Right atrium auricular region (tissue), 2 donors: ENCODE data around the gene SELENOH. TPM values are rescaled to one million over a fixed set of nuclear protein-coding genes. Genes with fewer than 3 reads are reported as not detected.
A peak's percentile ranks its signal among the peaks of the same experiment; 100 is the strongest.

Experiments used
- DNase-seq: peaks from one replicate; pipeline ENCODE4 v3.0.0-alpha.2; 2019; ENCODE audit warnings: low spot score
- H3K27ac ChIP-seq, 2 donors: fragments of 200-600 bp; sonication (generic); 1 replicate in 1 of 2; 2 replicates in 1 of 2; pipeline ENCODE4 v1.5.1; 2016 to 2019
- H3K27me3 ChIP-seq, 2 donors: fragments of 200-600 bp; sonication (generic); one replicate each; pipeline versions ENCODE4 v1.5.1 to v1.6.0; 2017 to 2019
- H3K36me3 ChIP-seq: fragments of 200-600 bp; sonication (generic); one replicate; pipeline ENCODE4 v1.5.1; 2016
- H3K4me1 ChIP-seq, 2 donors: fragments of 200-600 bp; sonication (generic); one replicate each; pipeline versions ENCODE4 v1.5.1 to v1.6.0; 2017 to 2019
- H3K4me3 ChIP-seq, 2 donors: fragments of 200-600 bp; sonication (generic); 1 replicate in 1 of 2; 2 replicates in 1 of 2; pipeline ENCODE4 v1.5.1; 2017 to 2019; ENCODE audit warnings: mild to moderate bottlenecking in 1 of 2, moderate library complexity in 1 of 2
- H3K9me3 ChIP-seq, 2 donors: fragments of 200-600 bp; sonication (generic); one replicate each; pipeline ENCODE4 v1.5.1; 2019
- total RNA-seq, 2 donors: library from RNA; depleted of rRNA; stranded (reverse); fragments of >200 nt; gene quantifications; one replicate each; pipeline ENCODE4 v1.1.0, GENCODE V29; 2016
- TF ChIP-seq, protein P1 (sequence below), 2 donors: fragments of 200-600 bp; sonication (generic); IDR thresholded peaks; one replicate each; pipeline ENCODE4 v1.5.1; 2019; ENCODE audit warnings: antibody characterized with exemption in 2 of 2

The SELENOH gene
- total RNA-seq, 2 donors from 2014 or later = 147 to 159 TPM

GRCh38 chr11:57772562-57772961 lies 31.3 kb downstream of the SELENOH start:
- TF ChIP-seq, protein P1, sequence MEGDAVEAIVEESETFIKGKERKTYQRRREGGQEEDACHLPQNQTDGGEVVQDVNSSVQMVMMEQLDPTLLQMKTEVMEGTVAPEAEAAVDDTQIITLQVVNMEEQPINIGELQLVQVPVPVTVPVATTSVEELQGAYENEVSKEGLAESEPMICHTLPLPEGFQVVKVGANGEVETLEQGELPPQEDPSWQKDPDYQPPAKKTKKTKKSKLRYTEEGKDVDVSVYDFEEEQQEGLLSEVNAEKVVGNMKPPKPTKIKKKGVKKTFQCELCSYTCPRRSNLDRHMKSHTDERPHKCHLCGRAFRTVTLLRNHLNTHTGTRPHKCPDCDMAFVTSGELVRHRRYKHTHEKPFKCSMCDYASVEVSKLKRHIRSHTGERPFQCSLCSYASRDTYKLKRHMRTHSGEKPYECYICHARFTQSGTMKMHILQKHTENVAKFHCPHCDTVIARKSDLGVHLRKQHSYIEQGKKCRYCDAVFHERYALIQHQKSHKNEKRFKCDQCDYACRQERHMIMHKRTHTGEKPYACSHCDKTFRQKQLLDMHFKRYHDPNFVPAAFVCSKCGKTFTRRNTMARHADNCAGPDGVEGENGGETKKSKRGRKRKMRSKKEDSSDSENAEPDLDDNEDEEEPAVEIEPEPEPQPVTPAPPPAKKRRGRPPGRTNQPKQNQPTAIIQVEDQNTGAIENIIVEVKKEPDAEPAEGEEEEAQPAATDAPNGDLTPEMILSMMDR (IDR thresholded peaks at IDR 0.05) = no peak
- peaks cover 0 to 96% of the 10 kb centered on the region in 2 donors for H3K4me1 ChIP-seq
- no peak overlapping the region for H3K27ac ChIP-seq

DNA sequence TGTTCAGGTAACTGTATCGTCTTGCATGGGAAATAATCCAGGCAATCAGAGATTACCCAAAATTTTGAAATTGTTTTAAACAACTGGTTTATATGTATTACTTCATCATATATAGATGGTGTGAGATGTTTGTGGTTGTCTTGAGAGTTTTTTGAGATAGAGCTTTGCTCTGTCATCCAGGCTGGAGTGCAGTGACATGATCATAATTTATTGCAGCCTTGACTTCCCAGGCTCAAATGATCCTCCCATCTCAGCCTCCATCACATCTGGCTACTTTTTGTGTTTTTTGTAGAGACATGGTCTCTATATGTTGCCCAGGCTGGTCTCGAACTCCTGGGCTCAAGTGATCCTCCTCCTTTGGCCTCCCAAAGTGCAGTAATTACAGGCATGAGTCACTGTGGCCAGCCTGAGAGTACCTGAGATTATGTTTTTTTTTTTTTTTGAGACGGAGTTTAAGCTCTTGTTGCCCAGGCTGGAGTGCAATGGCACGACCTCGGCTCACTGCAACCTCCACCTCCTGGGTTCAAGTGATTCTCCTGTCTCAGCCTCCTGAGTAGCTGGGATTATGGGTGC lies 31.8 kb downstream of the SELENOH start:
- no peak overlapping the region for H3K4me3 ChIP-seq
- TF ChIP-seq, protein P1 (IDR thresholded peaks at IDR 0.05) = no peak
- H3K9me3 ChIP-seq = no peaks in the 10 kb centered on the region
- H3K27ac ChIP-seq = no peak overlapping the region
- DNase-seq = no peak
- H3K36me3 ChIP-seq = no peaks in the 10 kb centered on the region
- peaks cover 0 to 96% of the 10 kb centered on the region in 2 donors for H3K4me1 ChIP-seq
- no peaks in the 10 kb centered on the region for H3K27me3 ChIP-seq

More at GRCh38 chr11:57772562-57772961, 31.3 kb downstream of the SELENOH start:
- no peaks in the 10 kb centered on the region for H3K9me3 ChIP-seq
- H3K27me3 ChIP-seq = no peaks in the 10 kb centered on the region
- H3K4me3 ChIP-seq = no peak overlapping the region
- no peak for DNase-seq
- no peaks in the 10 kb centered on the region for H3K36me3 ChIP-seq

- H3K9me3 ChIP-seq = no peaks in the 10 kb centered on the region
- no peak for DNase-seq
- H3K27ac ChIP-seq = peak overlapping the region; percentile 79 to 90
- H3K4me1 ChIP-seq = peaks cover 0 to 99% of the 10 kb centered on the region in 2 donors
- TF ChIP-seq, protein P1 (IDR thresholded peaks at IDR 0.05) = no peak
- no peaks in the 10 kb centered on the region for H3K27me3 ChIP-seq
- peak overlapping the region in 1 of 2 donors; percentile 0 for H3K4me3 ChIP-seq
- no peaks in the 10 kb centered on the region for H3K36me3 ChIP-seq
Observed at GRCh38 chr11:57775491-57775890, 34.2 kb downstream of the SELENOH start.

GRCh38 chr11:57776031-57776521 lies 34.8 kb downstream of the SELENOH start:
- H3K4me3 ChIP-seq = peak overlapping the region in 1 of 2 donors; percentile 0
- no peaks in the 10 kb centered on the region for H3K36me3 ChIP-seq
- TF ChIP-seq, protein P1 (IDR thresholded peaks at IDR 0.05) = no peak
- H3K4me1 ChIP-seq = peaks cover 0 to 99% of the 10 kb centered on the region in 2 donors
- H3K27ac ChIP-seq = peak overlapping the region; percentile 79 to 90
- no peak for DNase-seq
- no peaks in the 10 kb centered on the region for H3K27me3 ChIP-seq
- H3K9me3 ChIP-seq = no peaks in the 10 kb centered on the region

DNA sequence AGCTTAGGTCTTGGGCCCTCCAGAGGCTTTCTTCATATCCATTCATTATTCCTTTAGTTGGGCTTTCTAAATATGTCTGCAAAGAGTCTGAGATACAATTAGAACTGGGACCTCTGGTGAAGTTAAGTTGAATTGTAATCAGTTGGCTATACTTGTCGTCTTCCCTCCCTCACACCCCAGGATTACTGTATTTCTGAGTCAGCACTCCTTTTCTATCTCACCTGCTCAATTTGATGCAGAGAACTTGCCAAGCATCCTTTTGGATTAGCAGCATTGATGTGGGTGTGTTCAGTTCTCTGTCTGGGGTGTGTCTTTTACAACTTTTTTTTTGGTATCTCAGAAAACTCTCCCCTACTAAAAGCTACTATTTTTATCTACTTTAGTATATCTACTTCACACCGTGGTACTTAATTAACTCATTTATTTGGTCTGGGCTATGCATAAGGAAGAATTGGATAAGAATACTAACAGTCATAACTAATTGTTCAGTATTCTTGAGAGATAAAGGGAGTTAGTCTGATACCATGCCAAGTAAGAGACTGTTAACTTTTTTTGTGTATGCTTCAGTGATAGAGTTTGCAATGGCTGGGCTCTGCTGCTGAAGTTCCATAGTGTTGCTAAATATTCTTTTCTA lies 35.4 kb downstream of the SELENOH start:
- H3K27ac ChIP-seq = peak overlapping the region; percentile 79 to 90
- peaks cover 0 to 100% of the 10 kb centered on the region in 2 donors for H3K4me1 ChIP-seq
- H3K9me3 ChIP-seq = no peaks in the 10 kb centered on the region
- H3K4me3 ChIP-seq = peak overlapping the region in 1 of 2 donors; percentile 0
- DNase-seq = no peak
- no peaks in the 10 kb centered on the region for H3K27me3 ChIP-seq
- TF ChIP-seq, protein P1 (IDR thresholded peaks at IDR 0.05) = no peak
- H3K36me3 ChIP-seq = no peaks in the 10 kb centered on the region
